ENCODE results near the gene CHST12.
"Not testable (repeated sequence)": the region's sequence is repeated elsewhere in the genome, so short reads cannot be mapped to it uniquely, and the experiment has no call there.

Gene CHST12

GRCh38 chr7:2466675-2467074 is 63.3 kb downstream of the CHST12 start:
- no peak for DNase-seq

GRCh38 chr7:2468227-2468626 is 64.8 kb downstream of the CHST12 start:
- no peak for DNase-seq

- not testable (repeated sequence) for DNase-seq
Observed at GRCh38 chr7:2469460-2470203, 66.2 kb downstream of the CHST12 start.

- DNase-seq = no peak
Observed at GRCh38 chr7:2470204-2471021, 67.0 kb downstream of the CHST12 start.

- no peak for DNase-seq
Observed at GRCh38 chr7:2471022-2471329, 67.6 kb downstream of the CHST12 start.

- DNase-seq = peak; percentile 37
Observed at GRCh38 chr7:2471396-2471795, 68.0 kb downstream of the CHST12 start.

GRCh38 chr7:2472739-2473138 is 69.3 kb downstream of the CHST12 start:
- DNase-seq = no peak

GRCh38 chr7:2473496-2474180 is 70.2 kb downstream of the CHST12 start:
- DNase-seq = no peak

GRCh38 chr7:2474224-2474623 is 70.8 kb downstream of the CHST12 start:
- no peak for DNase-seq

- no peak for DNase-seq
Observed at GRCh38 chr7:2474813-2475677, 71.6 kb downstream of the CHST12 start.

- no peak for DNase-seq
Observed at GRCh38 chr7:2475678-2476015, 72.2 kb downstream of the CHST12 start.

- no peak for DNase-seq
Observed at GRCh38 chr7:2476298-2476697, 72.9 kb downstream of the CHST12 start, which contains the start of gene GRIFIN. Gene GRIFIN, minus strand, starts transcription at chr7:2476398. Its CDS starts 15 bp downstream, at chr7:2476383.

- no peak for DNase-seq
Observed at GRCh38 chr7:2476776-2477446, 73.5 kb downstream of the CHST12 start.

GRCh38 chr7:2477447-2478398 is 74.3 kb downstream of the CHST12 start:
- DNase-seq = peak; percentile 13

GRCh38 chr7:2478399-2478785 is 75.0 kb downstream of the CHST12 start:
- DNase-seq = peak; percentile 55

- no peak for DNase-seq
Observed at GRCh38 chr7:2478800-2479199, 75.4 kb downstream of the CHST12 start.

- no peak for DNase-seq
Observed at GRCh38 chr7:2479276-2480069, 76.1 kb downstream of the CHST12 start.

- DNase-seq = no peak
Observed at GRCh38 chr7:2480070-2480408, 76.6 kb downstream of the CHST12 start.

- no peak for DNase-seq
Observed at GRCh38 chr7:2481195-2481594, 77.8 kb downstream of the CHST12 start.

- DNase-seq = no peak
Observed at GRCh38 chr7:2482725-2483451, 79.5 kb downstream of the CHST12 start.

All from NCI-H2029 (cell line).